GM20000 (cell line): ENCODE results near the gene HGS.

ENCODE experiments used
- DNase-seq: peaks from one replicate; pipeline ENCODE4 v3.0.0; 2012; ENCODE audit warnings: low spot score
- CTCF ChIP-seq: IDR thresholded peaks from 2 replicates; pipeline ENCODE4 v1.5.1; 2012; ENCODE audit warnings: mild to moderate bottlenecking, control low read depth; ENCODE audit errors: extremely low read depth, missing control alignments

HGS gene

DNA sequence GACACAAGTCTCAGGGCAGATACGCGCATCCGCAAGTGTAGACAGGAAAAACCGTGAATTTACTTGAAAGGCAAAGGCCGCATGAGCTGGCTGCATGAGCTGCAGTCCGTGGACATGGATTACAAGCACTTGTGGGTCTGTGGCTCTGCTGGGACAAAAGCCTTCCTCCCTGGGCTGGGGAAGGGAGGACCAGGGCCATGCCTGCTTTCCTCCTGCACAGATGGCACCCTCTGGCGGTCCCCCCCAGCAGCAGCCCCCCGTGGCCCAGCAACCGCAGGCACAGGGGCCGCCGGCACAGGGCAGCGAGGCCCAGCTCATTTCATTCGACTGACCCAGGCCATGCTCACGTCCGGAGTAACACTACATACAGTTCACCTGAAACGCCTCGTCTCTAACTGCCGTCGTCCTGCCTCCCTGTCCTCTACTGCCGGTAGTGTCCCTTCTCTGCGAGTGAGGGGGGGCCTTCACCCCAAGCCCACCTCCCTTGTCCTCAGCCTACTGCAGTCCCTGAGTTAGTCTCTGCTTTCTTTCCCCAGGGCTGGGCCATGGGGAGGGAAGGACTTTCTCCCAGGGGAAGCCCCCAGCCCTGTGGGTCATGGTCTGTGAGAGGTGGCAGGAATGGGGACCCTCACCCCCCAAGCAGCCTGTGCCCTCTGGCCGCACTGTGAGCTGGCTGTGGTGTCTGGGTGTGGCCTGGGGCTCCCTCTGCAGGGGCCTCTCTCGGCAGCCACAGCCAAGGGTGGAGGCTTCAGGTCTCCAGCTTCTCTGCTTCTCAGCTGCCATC is 17.7 kb downstream of the HGS start:
- no peak for TF ChIP-seq CTCF
- no peak for DNase-seq

DNA sequence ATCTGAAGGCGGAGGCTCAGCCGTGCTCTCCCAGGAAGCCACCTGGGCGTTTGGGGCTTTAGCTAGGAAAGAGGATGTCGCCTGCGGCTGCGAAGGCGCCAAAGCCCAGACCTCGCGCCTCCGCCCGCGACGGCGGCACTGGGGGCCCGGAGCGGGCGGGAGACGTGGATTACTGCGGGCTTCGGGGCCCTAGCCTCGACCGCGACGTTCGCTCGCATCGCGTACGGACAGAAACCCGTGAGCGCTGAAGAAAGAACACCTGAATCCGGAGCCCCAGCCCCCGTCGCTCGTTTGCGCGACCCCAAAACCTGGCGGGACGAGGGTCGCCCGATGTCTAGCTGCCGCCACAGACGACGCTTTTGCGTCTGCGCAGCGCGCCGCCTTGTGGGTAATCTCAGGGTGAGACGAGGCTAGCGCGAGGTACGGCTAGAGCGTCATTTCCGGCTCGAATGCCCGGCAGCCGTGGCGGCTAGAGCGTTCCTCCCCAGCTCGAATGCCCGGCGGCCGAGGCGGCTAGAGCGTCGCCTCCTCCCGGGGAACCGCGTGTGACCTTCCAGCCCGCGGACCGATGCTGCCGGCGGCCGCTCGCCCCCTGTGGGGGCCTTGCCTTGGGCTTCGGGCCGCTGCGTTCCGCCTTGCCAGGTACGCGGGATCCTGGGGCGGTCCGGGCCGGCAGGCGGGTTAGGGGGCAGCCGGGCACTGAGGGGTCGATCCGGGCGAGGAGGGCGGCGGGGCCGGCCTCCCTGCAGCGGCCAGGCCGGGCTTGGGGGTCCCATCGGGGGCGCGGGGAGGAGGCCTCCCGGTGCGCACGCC is 19.3 kb downstream of the HGS start, which contains the start of gene MRPL12:
Gene MRPL12, plus strand, starts transcription at position 434 of the 813 bp plus-strand sequence. Its CDS starts 135 bp downstream, at position 569.
- peak; percentile 99 for DNase-seq
- no peak for TF ChIP-seq CTCF

DNA sequence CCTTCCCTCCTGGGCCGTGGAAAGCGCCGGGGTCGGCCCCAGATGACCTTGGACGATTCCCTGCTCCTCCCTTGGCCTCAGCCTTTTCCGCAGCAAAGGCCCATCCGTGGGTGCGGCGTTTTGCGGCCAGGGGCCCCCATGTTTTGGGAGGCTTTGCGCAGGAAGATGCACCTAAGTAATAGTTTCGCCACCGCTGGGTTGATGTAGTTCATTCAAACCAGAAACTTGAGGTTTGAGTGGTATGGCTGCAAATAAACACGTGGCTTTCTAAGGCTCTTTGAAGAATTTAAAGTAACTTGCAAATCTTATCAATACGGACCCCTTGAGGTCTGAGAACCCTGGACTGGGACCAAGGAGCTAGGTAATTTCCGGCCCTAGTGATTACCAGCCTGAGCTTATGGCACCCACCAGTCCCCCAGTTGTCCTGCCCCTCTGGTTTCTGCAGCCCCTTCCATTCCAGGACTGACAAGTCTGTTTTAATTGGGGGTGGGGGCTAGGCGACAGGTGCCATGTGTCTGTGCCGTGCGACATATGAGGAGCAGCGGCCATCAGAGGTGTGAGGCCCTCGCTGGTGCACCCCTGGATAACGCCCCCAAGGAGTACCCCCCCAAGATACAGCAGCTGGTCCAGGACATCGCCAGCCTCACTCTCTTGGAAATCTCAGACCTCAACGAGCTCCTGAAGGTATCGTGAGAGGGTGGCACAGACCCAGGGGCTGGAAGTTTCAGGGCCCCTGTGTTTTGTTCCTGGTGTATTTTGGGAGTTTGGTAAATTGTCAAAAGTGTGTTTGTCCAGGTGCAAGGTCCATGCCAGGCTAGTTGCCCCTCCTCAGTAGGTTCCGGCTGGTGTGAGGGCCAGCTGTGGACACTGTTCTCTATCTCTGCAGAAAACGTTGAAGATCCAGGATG is 20.2 kb downstream of the HGS start:
- no peak for TF ChIP-seq CTCF

DNA sequence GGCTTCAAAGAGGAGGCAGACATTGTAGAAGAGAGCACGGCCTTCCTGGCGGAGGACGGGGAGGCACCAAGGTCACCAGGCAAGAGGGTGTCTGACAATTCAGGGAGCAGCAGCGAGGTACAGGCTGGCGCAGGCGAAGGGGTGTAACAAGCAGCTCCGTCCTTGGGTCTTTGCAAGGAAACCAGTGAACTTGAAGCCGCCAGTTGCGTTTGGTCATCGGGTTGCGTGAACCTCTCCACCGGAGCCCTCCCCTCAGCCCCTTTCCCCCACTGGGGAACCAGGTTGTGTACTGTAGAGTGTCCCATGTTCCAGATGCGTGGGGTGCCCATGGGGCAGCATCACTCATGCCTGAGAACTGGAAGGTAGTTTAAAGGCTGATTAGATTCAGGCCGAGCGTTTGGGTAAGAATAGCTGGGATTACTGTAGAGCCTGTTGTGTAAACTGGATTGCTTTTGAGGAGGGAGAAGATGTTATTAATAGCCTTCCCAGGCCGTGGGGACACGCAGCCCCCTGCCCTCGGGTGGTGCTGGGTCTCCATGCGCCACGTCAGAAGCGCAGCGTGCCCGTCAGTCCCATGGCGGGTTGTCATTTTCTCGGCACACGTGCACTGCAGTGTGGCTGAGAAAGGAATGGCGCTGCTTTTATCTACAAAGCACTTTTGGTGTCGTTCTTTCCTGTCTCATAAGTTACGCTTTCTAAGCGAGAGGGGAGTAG is 21.9 kb downstream of the HGS start:
- TF ChIP-seq CTCF: no peak
- DNase-seq: no peak

More for the DNA sequence above, 20.2 kb downstream of the HGS start:
- DNase-seq: no peak

- TF ChIP-seq CTCF: no peak
- DNase-seq: no peak
These were observed 22.4 kb downstream of the HGS start for GRCh38 chr17:81706232-81706611.

GRCh38 chr17:81706757-81707624 is 23.2 kb downstream of the HGS start:
- DNase-seq: no peak
- TF ChIP-seq CTCF: no peak
